Testis (tissue), 2 donors: ENCODE results near the gene NRTN.

Experiments
- POLR2A ChIP-seq: fragments of 450-650 bp; IDR thresholded peaks from one replicate; pipeline ENCODE4 v1.6.1; 2017; ENCODE audit warnings: antibody characterized with exemption, mild to moderate bottlenecking, moderate library complexity
- TF ChIP-seq, protein P1 (sequence below), 3 experiments: fragments of 450-650 bp in 2 of 3; fragments of 200-600 bp in 1 of 3; sonication (generic) in 1 of 3; IDR thresholded peaks; one replicate each; pipeline ENCODE4 v1.5.1; 2016 to 2019; ENCODE audit warnings: antibody characterized with exemption in 3 of 3, mild to moderate bottlenecking in 2 of 3, moderate library complexity in 1 of 3

DNA sequence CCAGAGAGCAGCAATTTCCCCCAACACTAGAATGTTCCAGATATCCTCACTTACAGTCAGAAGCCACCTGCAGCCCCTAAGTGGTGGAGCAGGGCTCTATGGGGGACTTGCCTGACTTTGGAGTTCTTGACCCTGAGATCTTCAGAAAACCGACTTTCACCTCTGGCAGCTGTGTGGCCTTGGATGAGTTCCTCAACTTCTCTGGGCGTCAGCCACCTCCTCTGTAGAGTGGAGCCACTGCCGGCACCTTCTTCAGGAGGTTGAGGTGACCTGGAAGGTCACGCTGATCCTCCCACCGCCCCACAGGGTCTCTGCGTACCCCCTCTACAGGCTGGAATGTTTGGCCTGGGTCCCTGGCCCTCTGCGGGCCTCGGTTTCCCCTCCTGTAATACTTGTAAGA is 72.6 kb downstream of the NRTN start:
- TF ChIP-seq, protein P1, sequence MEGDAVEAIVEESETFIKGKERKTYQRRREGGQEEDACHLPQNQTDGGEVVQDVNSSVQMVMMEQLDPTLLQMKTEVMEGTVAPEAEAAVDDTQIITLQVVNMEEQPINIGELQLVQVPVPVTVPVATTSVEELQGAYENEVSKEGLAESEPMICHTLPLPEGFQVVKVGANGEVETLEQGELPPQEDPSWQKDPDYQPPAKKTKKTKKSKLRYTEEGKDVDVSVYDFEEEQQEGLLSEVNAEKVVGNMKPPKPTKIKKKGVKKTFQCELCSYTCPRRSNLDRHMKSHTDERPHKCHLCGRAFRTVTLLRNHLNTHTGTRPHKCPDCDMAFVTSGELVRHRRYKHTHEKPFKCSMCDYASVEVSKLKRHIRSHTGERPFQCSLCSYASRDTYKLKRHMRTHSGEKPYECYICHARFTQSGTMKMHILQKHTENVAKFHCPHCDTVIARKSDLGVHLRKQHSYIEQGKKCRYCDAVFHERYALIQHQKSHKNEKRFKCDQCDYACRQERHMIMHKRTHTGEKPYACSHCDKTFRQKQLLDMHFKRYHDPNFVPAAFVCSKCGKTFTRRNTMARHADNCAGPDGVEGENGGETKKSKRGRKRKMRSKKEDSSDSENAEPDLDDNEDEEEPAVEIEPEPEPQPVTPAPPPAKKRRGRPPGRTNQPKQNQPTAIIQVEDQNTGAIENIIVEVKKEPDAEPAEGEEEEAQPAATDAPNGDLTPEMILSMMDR (IDR thresholded peaks at IDR 0.05): no peak
- TF ChIP-seq POLR2A: no peak
